Fibroblast of mammary gland (primary cell): Measurements from ENCODE around the gene ESRRA.

Experiments used
- DNase-seq: peaks from one replicate; pipeline ENCODE4 v3.0.0-alpha.2; 2010; ENCODE audit warnings: low read depth
- H3K4me3 ChIP-seq: 2 replicates; pipeline ENCODE4 v1.5.1; 2011; ENCODE audit warnings: low read depth, mild to moderate bottlenecking, low read length, moderate library complexity; ENCODE audit not compliant: control insufficient read depth
- CTCF ChIP-seq: conservative IDR thresholded peaks from 2 replicates; pipeline ENCODE4 v1.5.1; 2011; ENCODE audit warnings: low read depth, low read length, inconsistent platforms; ENCODE audit not compliant: control insufficient read depth, insufficient read depth

Gene ESRRA

GRCh38 chr11:64349404-64349803 is 44.1 kb downstream of the ESRRA start:
- H3K4me3 ChIP-seq, result no peak overlapping the region
- DNase-seq, result no peak
- no peak for TF ChIP-seq CTCF

GRCh38 chr11:64351136-64351631 is 45.9 kb downstream of the ESRRA start:
- DNase-seq, result no peak
- TF ChIP-seq CTCF, result no peak
- no peak overlapping the region for H3K4me3 ChIP-seq

GRCh38 chr11:64352099-64352994 is 47.0 kb downstream of the ESRRA start:
- H3K4me3 ChIP-seq, result no peak overlapping the region
- TF ChIP-seq CTCF, result no peak
- DNase-seq, result no peak

- no peak for DNase-seq
- no peak overlapping the region for H3K4me3 ChIP-seq
- no peak for TF ChIP-seq CTCF
These were observed 47.8 kb downstream of the ESRRA start for GRCh38 chr11:64352995-64353714.

GRCh38 chr11:64353715-64354506 is 48.6 kb downstream of the ESRRA start:
- no peak overlapping the region for H3K4me3 ChIP-seq
- TF ChIP-seq CTCF, result no peak
- no peak for DNase-seq
